T-helper 22 cell (primary cell): ENCODE results near the gene NPEPPS.
A peak's percentile ranks its signal among the peaks of the same experiment; 100 is the strongest.

Source experiments
- DNase-seq: peaks from one replicate; pipeline ENCODE4 v3.0.0-alpha.2; 2020; ENCODE audit warnings: low read depth

The NPEPPS gene

GRCh38 chr17:47663912-47664623 lies 133.2 kb downstream of the NPEPPS start:
- peak; percentile 21 for DNase-seq

GRCh38 chr17:47664624-47664941 lies 133.7 kb downstream of the NPEPPS start:
- no peak for DNase-seq

GRCh38 chr17:47665655-47666054 lies 134.7 kb downstream of the NPEPPS start:
- DNase-seq: no peak

- DNase-seq: no peak
Measured at GRCh38 chr17:47669081-47669480, 138.2 kb downstream of the NPEPPS start.

- no peak for DNase-seq
Measured at GRCh38 chr17:47670064-47670463, 139.2 kb downstream of the NPEPPS start.
